ENCODE results near the gene SHISAL2A.

DNA sequence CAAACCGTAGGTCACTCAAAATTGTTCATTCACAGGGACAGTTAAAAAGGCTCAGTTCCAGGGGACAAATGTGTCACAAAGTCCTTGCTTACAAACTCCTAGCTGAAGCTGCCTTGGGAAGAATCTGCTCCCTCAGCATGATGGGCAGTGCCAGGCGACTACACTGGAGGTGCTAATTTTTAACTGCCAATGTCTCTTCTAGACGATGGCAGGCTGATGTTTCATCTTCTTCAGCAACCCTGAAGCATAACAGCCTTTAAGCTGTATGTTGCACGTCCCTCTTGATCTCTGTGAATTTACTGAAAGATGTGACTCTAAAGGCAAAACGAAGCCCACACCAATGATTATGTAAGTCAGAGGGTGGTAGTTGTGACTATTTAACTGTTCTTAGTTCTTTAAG is 53.9 kb downstream of the SHISAL2A start:
- TF ChIP-seq, protein P1, sequence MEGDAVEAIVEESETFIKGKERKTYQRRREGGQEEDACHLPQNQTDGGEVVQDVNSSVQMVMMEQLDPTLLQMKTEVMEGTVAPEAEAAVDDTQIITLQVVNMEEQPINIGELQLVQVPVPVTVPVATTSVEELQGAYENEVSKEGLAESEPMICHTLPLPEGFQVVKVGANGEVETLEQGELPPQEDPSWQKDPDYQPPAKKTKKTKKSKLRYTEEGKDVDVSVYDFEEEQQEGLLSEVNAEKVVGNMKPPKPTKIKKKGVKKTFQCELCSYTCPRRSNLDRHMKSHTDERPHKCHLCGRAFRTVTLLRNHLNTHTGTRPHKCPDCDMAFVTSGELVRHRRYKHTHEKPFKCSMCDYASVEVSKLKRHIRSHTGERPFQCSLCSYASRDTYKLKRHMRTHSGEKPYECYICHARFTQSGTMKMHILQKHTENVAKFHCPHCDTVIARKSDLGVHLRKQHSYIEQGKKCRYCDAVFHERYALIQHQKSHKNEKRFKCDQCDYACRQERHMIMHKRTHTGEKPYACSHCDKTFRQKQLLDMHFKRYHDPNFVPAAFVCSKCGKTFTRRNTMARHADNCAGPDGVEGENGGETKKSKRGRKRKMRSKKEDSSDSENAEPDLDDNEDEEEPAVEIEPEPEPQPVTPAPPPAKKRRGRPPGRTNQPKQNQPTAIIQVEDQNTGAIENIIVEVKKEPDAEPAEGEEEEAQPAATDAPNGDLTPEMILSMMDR (IDR thresholded peaks at IDR 0.05; ENCODE audit: low read depth, low read length, missing input control): no peak
- TF ChIP-seq YY1 (IDR thresholded peaks at IDR 0.05): no peak
- TF ChIP-seq, protein P2, sequence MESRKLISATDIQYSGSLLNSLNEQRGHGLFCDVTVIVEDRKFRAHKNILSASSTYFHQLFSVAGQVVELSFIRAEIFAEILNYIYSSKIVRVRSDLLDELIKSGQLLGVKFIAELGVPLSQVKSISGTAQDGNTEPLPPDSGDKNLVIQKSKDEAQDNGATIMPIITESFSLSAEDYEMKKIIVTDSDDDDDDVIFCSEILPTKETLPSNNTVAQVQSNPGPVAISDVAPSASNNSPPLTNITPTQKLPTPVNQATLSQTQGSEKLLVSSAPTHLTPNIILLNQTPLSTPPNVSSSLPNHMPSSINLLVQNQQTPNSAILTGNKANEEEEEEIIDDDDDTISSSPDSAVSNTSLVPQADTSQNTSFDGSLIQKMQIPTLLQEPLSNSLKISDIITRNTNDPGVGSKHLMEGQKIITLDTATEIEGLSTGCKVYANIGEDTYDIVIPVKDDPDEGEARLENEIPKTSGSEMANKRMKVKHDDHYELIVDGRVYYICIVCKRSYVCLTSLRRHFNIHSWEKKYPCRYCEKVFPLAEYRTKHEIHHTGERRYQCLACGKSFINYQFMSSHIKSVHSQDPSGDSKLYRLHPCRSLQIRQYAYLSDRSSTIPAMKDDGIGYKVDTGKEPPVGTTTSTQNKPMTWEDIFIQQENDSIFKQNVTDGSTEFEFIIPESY (IDR thresholded peaks at IDR 0.05): no peak

Measured in liver (tissue), 2 donors.